ENCODE measurements around the gene ARHGAP6.

The ARHGAP6 gene

GRCh38 chrX:11429538-11430085 is 236.1 kb downstream of the ARHGAP6 start:
- H3K9me3 ChIP-seq (replicated peaks; ENCODE audit: insufficient read depth, low read length) = no peaks in the 10 kb centered on the region
- no peak overlapping the region for H3K4me3 ChIP-seq (ENCODE audit: low read length)
- no peak overlapping the region for H2AFZ ChIP-seq (ENCODE audit: low read length)
- H3K9me2 ChIP-seq (replicated peaks; ENCODE audit: insufficient read depth, low read length) = no peaks in the 10 kb centered on the region
- H3F3A ChIP-seq (ENCODE audit: insufficient read depth, low read length) = peaks cover 22% of the 10 kb centered on the region; the same call in 1 of the 2 replicates
- no peaks in the 10 kb centered on the region for H3K36me3 ChIP-seq (replicated peaks; ENCODE audit: insufficient read depth, low read length)
- peaks cover 33% of the 10 kb centered on the region for H3K4me1 ChIP-seq (ENCODE audit: low read length)
- H3K27me3 ChIP-seq (replicated peaks; ENCODE audit: insufficient read depth, low read length) = no peaks in the 10 kb centered on the region
- H3K27ac ChIP-seq (ENCODE audit: low read length) = peak overlapping the region; percentile 66
- H3K79me2 ChIP-seq (ENCODE audit: low read length) = peaks cover 35% of the 10 kb centered on the region
- TF ChIP-seq CTCF (IDR thresholded peaks at IDR 0.05; ENCODE audit: low read length) (no peak), EZH2phosphoT487 (IDR thresholded peaks at IDR 0.05; ENCODE audit: low read length) (no peak), EZH2 (optimal IDR thresholded peaks at IDR 0.05; ENCODE audit: low read depth, low read length) (no peak)
- H3K4me2 ChIP-seq (ENCODE audit: low read depth, low read length) = no peak overlapping the region
- H3K9ac ChIP-seq (ENCODE audit: low read length) = no peak overlapping the region
- H4K20me1 ChIP-seq (ENCODE audit: insufficient read depth, low read length) = no peaks in the 10 kb centered on the region
- DNase-seq = peak; percentile 76

GRCh38 chrX:11427453-11428071 is 238.2 kb downstream of the ARHGAP6 start:
- H3K27ac ChIP-seq (ENCODE audit: low read length) = peak overlapping the region; percentile 100

GRCh38 chrX:11426712-11427452 is 238.8 kb downstream of the ARHGAP6 start:
- no peaks in the 10 kb centered on the region for H3K9me2 ChIP-seq (replicated peaks; ENCODE audit: insufficient read depth, low read length)
- H3F3A ChIP-seq (ENCODE audit: insufficient read depth, low read length) = peaks cover 34% of the 10 kb centered on the region
- no peaks in the 10 kb centered on the region for H3K9me3 ChIP-seq (replicated peaks; ENCODE audit: insufficient read depth, low read length)
- H3K27ac ChIP-seq (ENCODE audit: low read length) = peak overlapping the region; percentile 100
- H3K4me2 ChIP-seq (ENCODE audit: low read depth, low read length) = peak overlapping the region; percentile 89
- no peak for TF ChIP-seq EZH2 (optimal IDR thresholded peaks at IDR 0.05; ENCODE audit: low read depth, low read length)
- TF ChIP-seq EZH2phosphoT487 (IDR thresholded peaks at IDR 0.05; ENCODE audit: low read length) = no peak
- TF ChIP-seq CTCF (IDR thresholded peaks at IDR 0.05; ENCODE audit: low read length) = no peak
- peak overlapping the region; percentile 96 for H3K9ac ChIP-seq (ENCODE audit: low read length)
- H3K36me3 ChIP-seq (replicated peaks; ENCODE audit: insufficient read depth, low read length) = no peaks in the 10 kb centered on the region
- peak; percentile 18 for DNase-seq
- peak overlapping the region; percentile 45; the same call in 1 of the 2 replicates for H2AFZ ChIP-seq (ENCODE audit: low read length)
- no peaks in the 10 kb centered on the region for H3K27me3 ChIP-seq (replicated peaks; ENCODE audit: insufficient read depth, low read length)
- H3K4me1 ChIP-seq (ENCODE audit: low read length) = peaks cover 54% of the 10 kb centered on the region
- H4K20me1 ChIP-seq (ENCODE audit: insufficient read depth, low read length) = no peaks in the 10 kb centered on the region
- peak overlapping the region; percentile 77 for H3K4me3 ChIP-seq (ENCODE audit: low read length)
- H3K79me2 ChIP-seq (ENCODE audit: low read length) = peaks cover 52% of the 10 kb centered on the region

More at GRCh38 chrX:11427453-11428071, 238.2 kb downstream of the ARHGAP6 start:
- Histone ChIP-seq H3K9me2 (replicated peaks; ENCODE audit: insufficient read depth, low read length) (no peaks in the 10 kb centered on the region), H2AFZ (ENCODE audit: low read length) (peak overlapping the region; percentile 45; the same call in 1 of the 2 replicates), H3K9me3 (replicated peaks; ENCODE audit: insufficient read depth, low read length) (no peaks in the 10 kb centered on the region), H3K9ac (ENCODE audit: low read length) (peak overlapping the region; percentile 96), H3K36me3 (replicated peaks; ENCODE audit: insufficient read depth, low read length) (no peaks in the 10 kb centered on the region), H4K20me1 (ENCODE audit: insufficient read depth, low read length) (no peaks in the 10 kb centered on the region), H3K4me3 (ENCODE audit: low read length) (peak overlapping the region; percentile 77), H3K79me2 (ENCODE audit: low read length) (peaks cover 46% of the 10 kb centered on the region), H3K27me3 (replicated peaks; ENCODE audit: insufficient read depth, low read length) (no peaks in the 10 kb centered on the region), H3K4me2 (ENCODE audit: low read depth, low read length) (peak overlapping the region; percentile 89), H3F3A (ENCODE audit: insufficient read depth, low read length) (peaks cover 34% of the 10 kb centered on the region), H3K4me1 (ENCODE audit: low read length) (peaks cover 47% of the 10 kb centered on the region)
- peak; percentile 77 for DNase-seq
- TF ChIP-seq EZH2phosphoT487 (IDR thresholded peaks at IDR 0.05; ENCODE audit: low read length) = no peak
- TF ChIP-seq CTCF (IDR thresholded peaks at IDR 0.05; ENCODE audit: low read length) = peak; percentile 53
